NCI-H446 treated with DMSO at 0.1 percent for 48 hours (cell line): ENCODE measurements around the gene PRKG1.
"Not testable (repeated sequence)": the region's sequence is repeated elsewhere in the genome, so short reads cannot be mapped to it uniquely, and the experiment has no call there.

Source experiments
- DNase-seq: peaks from one replicate; lab custom pipeline; 2025; lab: John Stamatoyannopoulos, UW

PRKG1 gene

GRCh38 chr10:51270936-51271530, 196.7 kb downstream of the PRKG1 start:
- DNase-seq = no peak

- DNase-seq = not testable (repeated sequence)
Observed at GRCh38 chr10:51272099-51272498, 197.8 kb downstream of the PRKG1 start.

GRCh38 chr10:51272555-51272954, 198.3 kb downstream of the PRKG1 start:
- DNase-seq = peak; percentile 23

GRCh38 chr10:51273574-51273973, 199.3 kb downstream of the PRKG1 start:
- DNase-seq = no peak

- DNase-seq = not testable (repeated sequence)
Observed at GRCh38 chr10:51276097-51276496, 201.8 kb downstream of the PRKG1 start.

GRCh38 chr10:51281387-51281786, 207.1 kb downstream of the PRKG1 start:
- DNase-seq = not testable (repeated sequence)

- no peak for DNase-seq
Observed at GRCh38 chr10:51285601-51286000, 211.3 kb downstream of the PRKG1 start.

GRCh38 chr10:51288511-51288910, 214.2 kb downstream of the PRKG1 start:
- no peak for DNase-seq

- no peak for DNase-seq
Observed at GRCh38 chr10:51289519-51289918, 215.2 kb downstream of the PRKG1 start.

- DNase-seq = no peak
Observed at GRCh38 chr10:51291961-51292360, 217.7 kb downstream of the PRKG1 start.

- DNase-seq = no peak
Observed at GRCh38 chr10:51297438-51297837, 223.2 kb downstream of the PRKG1 start.

- no peak for DNase-seq
Observed at GRCh38 chr10:51300617-51301304, 226.5 kb downstream of the PRKG1 start.

- no peak for DNase-seq
Observed at GRCh38 chr10:51301644-51302043, 227.4 kb downstream of the PRKG1 start.

GRCh38 chr10:51302316-51302715, 228.0 kb downstream of the PRKG1 start:
- no peak for DNase-seq

- DNase-seq = no peak
Observed at GRCh38 chr10:51308116-51308515, 233.8 kb downstream of the PRKG1 start.

GRCh38 chr10:51311228-51311627, 236.9 kb downstream of the PRKG1 start:
- DNase-seq = no peak

- DNase-seq = no peak
Observed at GRCh38 chr10:51312817-51313216, 238.5 kb downstream of the PRKG1 start.

- no peak for DNase-seq
Observed at GRCh38 chr10:51313251-51313650, 239.0 kb downstream of the PRKG1 start.

- no peak for DNase-seq
Observed at GRCh38 chr10:51313773-51314478, 239.6 kb downstream of the PRKG1 start.

GRCh38 chr10:51314481-51314880, 240.2 kb downstream of the PRKG1 start:
- DNase-seq = no peak

- no peak for DNase-seq
Observed at GRCh38 chr10:51318399-51319172, 244.3 kb downstream of the PRKG1 start.

- DNase-seq = no peak
Observed at GRCh38 chr10:51319173-51319435, 244.8 kb downstream of the PRKG1 start.

- no peak for DNase-seq
Observed at GRCh38 chr10:51321300-51321699, 247.0 kb downstream of the PRKG1 start.
